ENCODE measurements around the gene RAPH1. TPM values are rescaled to one million over a fixed set of nuclear protein-coding genes. Genes with fewer than 3 reads are reported as not detected.

Gene RAPH1
- total and polyA plus RNA-seq, 2 experiments from 2014 or later = 12.9 to 22.1 TPM

DNA sequence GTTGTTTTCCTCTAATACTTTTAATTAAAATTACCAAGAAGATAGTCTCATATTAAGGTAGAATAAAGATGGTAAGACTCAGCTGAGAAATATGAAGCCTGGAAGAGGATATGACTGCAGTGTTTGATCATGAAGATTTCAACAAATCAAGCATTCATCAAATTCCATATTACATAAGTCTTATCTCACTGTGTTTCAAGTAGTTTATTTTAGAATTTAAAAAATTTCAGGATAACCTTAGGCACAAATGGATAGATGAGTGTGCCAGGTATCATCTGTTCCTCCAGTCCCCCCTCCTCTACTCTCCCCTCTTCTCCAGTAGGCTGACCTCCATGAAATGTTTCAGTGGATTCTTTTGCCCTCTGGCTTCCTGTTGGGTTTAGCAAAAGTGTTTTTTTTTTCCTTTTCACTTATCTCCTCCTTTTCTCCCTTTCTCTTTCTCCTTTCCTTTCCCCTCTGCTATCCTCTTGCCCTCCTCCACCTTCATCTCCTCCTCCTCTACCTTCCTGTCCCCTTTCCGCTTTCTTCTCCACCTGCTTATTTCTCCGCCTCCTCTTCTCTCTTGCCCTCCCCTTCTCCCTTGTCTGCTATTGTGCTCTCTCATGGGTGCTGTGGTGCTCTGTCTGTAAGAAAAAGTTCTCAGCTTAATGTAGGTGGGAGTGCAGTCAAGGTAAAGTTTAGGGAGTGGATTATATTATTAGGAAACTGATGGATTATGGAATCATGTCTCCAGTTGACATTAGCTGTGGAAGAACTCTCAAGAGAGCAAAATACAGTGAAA is 134.1 kb downstream of the RAPH1 start:
- Histone ChIP-seq H2AFZ (no peak overlapping the region), H3K27ac (no peak overlapping the region), H3K4me1 (ENCODE audit: insufficient read depth) (no peaks in the 10 kb centered on the region), H3K4me3 (no peak overlapping the region), H4K20me1 (ENCODE audit: insufficient read depth, poor library complexity, severe bottlenecking) (no peaks in the 10 kb centered on the region), H3K4me2 (no peak overlapping the region), H3K79me2 (no peaks in the 10 kb centered on the region), H3K9me3 (ENCODE audit: low read depth) (no peaks in the 10 kb centered on the region), H3K36me3 (replicated peaks; ENCODE audit: insufficient read depth, low read depth) (no peaks in the 10 kb centered on the region), H3K27me3 (no peaks in the 10 kb centered on the region), H3K9me2 (replicated peaks; ENCODE audit: insufficient read depth) (no peaks in the 10 kb centered on the region)
- DNase-seq (ENCODE audit: low spot score) = no peak
- TF ChIP-seq EZH2 (IDR thresholded peaks at IDR 0.05; ENCODE audit: borderline replicate concordance) (no peak), EZH2phosphoT487 (IDR thresholded peaks at IDR 0.05; ENCODE audit: low read depth, severe bottlenecking, unreplicated experiment) (no peak)
- TF ChIP-seq, protein P1, sequence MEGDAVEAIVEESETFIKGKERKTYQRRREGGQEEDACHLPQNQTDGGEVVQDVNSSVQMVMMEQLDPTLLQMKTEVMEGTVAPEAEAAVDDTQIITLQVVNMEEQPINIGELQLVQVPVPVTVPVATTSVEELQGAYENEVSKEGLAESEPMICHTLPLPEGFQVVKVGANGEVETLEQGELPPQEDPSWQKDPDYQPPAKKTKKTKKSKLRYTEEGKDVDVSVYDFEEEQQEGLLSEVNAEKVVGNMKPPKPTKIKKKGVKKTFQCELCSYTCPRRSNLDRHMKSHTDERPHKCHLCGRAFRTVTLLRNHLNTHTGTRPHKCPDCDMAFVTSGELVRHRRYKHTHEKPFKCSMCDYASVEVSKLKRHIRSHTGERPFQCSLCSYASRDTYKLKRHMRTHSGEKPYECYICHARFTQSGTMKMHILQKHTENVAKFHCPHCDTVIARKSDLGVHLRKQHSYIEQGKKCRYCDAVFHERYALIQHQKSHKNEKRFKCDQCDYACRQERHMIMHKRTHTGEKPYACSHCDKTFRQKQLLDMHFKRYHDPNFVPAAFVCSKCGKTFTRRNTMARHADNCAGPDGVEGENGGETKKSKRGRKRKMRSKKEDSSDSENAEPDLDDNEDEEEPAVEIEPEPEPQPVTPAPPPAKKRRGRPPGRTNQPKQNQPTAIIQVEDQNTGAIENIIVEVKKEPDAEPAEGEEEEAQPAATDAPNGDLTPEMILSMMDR (IDR thresholded peaks at IDR 0.05; ENCODE audit: poor library complexity) = no peak
- 89% methylated on average over 2 of the region's 2 CpGs for WGBS (ENCODE audit: low lambda C conversion rate, missing lambda C conversion rate)

DNA sequence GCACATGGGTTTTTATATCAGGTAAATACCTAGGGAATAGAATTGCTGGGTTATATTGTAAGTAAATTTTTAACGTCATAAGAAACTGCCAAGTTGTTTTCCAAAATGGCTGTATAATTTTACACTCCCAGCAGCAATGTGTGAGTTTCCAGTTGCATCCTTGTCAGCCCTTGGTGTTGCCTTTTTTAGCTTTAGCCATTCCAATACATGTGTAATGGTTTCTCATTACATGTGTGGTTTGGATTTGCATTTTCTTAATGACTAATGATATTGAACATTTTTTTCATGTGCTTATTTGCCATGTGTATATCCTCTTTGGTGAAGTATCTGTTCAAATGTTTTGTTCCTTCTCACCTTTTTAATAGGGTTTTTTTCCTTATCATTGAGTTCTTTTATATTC is 136.1 kb downstream of the RAPH1 start:
- Histone ChIP-seq H4K20me1 (ENCODE audit: insufficient read depth, poor library complexity, severe bottlenecking) (no peaks in the 10 kb centered on the region), H3K4me2 (no peak overlapping the region), H3K36me3 (replicated peaks; ENCODE audit: insufficient read depth, low read depth) (no peaks in the 10 kb centered on the region), H3K4me1 (ENCODE audit: insufficient read depth) (no peaks in the 10 kb centered on the region), H3K4me3 (no peak overlapping the region), H3K9me3 (ENCODE audit: low read depth) (no peaks in the 10 kb centered on the region), H3K9me2 (replicated peaks; ENCODE audit: insufficient read depth) (no peaks in the 10 kb centered on the region), H2AFZ (no peak overlapping the region), H3K27me3 (no peaks in the 10 kb centered on the region), H3K79me2 (no peaks in the 10 kb centered on the region), H3K27ac (no peak overlapping the region)
- WGBS (ENCODE audit: low lambda C conversion rate, missing lambda C conversion rate) = 100% methylated on average over 1 of the region's 1 CpG
- DNase-seq (ENCODE audit: low spot score) = no peak
- no peak for TF ChIP-seq EZH2 (IDR thresholded peaks at IDR 0.05; ENCODE audit: borderline replicate concordance)
- no peak for TF ChIP-seq EZH2phosphoT487 (IDR thresholded peaks at IDR 0.05; ENCODE audit: low read depth, severe bottlenecking, unreplicated experiment)
- TF ChIP-seq, protein P1 (IDR thresholded peaks at IDR 0.05; ENCODE audit: poor library complexity) = no peak

DNA sequence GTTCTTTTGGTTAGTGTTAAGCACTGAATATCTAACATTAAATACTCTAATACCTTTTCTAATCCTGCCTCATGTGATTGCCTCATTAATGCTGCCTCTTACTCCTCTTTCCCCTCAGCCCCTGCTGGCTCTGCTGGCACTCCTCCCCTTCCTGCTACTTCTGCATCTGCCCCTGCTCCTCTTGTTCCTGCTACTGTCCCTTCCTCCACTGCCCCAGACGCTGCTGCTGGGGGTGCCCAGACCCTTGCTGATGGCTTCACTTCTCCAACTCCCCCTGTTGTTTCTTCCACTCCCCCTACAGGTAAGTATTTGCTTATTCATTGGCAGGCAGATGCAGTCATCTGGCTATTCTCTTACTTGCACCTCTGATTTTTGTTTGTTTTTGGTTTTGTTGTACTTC is 138.4 kb downstream of the RAPH1 start:
- Histone ChIP-seq H3K27ac (no peak overlapping the region), H3K36me3 (replicated peaks; ENCODE audit: insufficient read depth, low read depth) (no peaks in the 10 kb centered on the region), H4K20me1 (ENCODE audit: insufficient read depth, poor library complexity, severe bottlenecking) (no peaks in the 10 kb centered on the region), H2AFZ (no peak overlapping the region), H3K4me3 (no peak overlapping the region), H3K4me2 (no peak overlapping the region), H3K79me2 (no peaks in the 10 kb centered on the region), H3K27me3 (no peaks in the 10 kb centered on the region), H3K9me3 (ENCODE audit: low read depth) (no peaks in the 10 kb centered on the region), H3K9me2 (replicated peaks; ENCODE audit: insufficient read depth) (no peaks in the 10 kb centered on the region), H3K4me1 (ENCODE audit: insufficient read depth) (no peaks in the 10 kb centered on the region)
- DNase-seq (ENCODE audit: low spot score) = no peak
- no peak for TF ChIP-seq EZH2 (IDR thresholded peaks at IDR 0.05; ENCODE audit: borderline replicate concordance)
- no peak for TF ChIP-seq EZH2phosphoT487 (IDR thresholded peaks at IDR 0.05; ENCODE audit: low read depth, severe bottlenecking, unreplicated experiment)
- TF ChIP-seq, protein P1 (IDR thresholded peaks at IDR 0.05; ENCODE audit: poor library complexity) = peak; percentile 20
- WGBS (ENCODE audit: low lambda C conversion rate, missing lambda C conversion rate) = 18% methylated on average over 1 of the region's 1 CpG

Measured in hepatocyte (in vitro differentiated cells).